ENCODE measurements around the gene DEFB124.
"Not testable (repeated sequence)": the region's sequence is repeated elsewhere in the genome, so short reads cannot be mapped to it uniquely, and the experiment has no call there.

DEFB124 gene

DNA sequence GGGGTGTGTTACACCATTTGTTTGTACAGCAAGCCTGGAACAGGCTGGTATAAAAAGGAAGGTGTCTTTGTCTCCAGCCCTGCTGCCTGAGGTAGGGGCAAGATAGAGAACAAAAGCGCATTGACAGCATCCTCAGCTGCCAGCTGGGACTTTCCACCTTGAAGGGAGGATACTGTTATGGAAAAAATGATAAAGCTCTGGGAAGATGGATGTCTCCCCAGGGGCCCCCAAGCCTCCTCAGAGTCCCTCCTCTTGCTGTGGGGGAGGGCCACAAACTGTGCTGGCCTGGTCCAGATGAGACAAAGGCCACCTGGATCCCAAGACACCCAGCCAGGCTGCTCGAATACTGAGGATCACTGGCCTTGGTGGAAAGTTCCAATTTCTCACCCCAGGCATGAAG is 13.2 kb upstream of the DEFB124 start:
- no peak for DNase-seq (ENCODE audit: low spot score)

DNA sequence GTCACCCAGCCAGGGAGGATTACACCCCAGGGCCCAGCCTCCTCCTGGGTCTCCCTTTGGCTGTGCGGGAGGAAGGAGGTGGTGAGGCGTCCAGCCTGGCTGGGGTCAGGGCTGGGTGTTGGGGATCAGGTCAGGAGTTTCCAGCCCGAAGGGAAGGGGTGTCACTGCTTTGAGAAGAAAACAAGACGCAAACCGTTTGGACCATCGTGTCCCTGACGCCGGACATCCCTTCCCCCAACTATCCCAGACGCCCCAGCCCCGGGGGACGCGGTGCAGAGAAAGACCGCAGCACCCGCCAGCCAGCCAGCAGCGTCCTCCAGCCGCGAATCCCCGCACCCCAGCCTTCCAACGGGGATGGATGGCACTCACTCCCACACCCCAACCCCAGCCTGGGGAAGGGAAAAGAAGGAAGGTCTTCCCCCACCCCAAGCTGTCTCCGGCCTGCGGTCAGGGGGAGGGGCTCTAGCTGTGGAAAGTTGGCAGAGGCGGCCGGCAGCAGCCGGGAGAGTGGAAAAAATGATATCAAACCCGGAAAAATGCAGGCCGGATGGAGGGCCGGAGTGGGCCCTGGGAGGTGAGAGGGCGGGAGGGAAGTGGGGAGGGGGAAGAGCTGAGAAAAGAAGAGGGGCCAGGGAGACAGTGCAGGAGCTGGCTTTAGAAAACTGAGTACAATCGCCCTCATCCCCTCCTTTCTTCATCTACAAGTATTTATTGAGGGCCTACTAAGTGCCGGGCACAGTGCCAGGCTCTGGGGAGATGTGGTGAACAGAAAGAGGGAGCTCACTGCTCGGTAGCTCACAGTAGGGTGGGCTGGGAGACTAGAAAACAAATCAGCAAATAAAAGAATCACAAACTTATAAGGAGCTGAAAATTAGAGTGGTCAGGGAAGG is 10.8 kb upstream of the DEFB124 start:
- no peak for DNase-seq (ENCODE audit: low spot score)

DNA sequence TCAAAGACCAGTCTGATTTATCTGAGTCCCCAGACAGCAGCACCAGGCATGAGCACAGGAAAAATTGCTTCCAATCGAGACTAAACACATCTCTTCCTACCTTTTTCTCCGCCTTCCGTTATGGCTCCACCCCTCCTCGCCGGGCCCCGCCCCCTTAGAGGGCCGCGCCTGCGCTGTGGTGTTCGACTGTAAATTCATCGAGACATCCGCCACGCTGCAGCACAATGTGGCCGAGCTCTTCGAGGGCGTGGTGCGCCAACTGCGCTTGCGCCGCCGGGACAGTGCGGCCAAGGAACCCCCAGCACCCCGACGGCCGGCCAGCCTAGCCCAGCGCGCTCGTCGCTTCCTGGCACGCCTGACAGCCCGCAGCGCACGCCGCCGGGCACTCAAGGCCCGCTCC is 9.1 kb upstream of the DEFB124 start:
- DNase-seq (ENCODE audit: low spot score), result peak; percentile 12

- DNase-seq (ENCODE audit: low spot score), result no peak
Measured at GRCh38 chr20:31476643-31477215, 1.8 kb upstream of the DEFB124 start.

GRCh38 chr20:31476294-31476585 is 1.3 kb upstream of the DEFB124 start:
- no peak for DNase-seq (ENCODE audit: low spot score)

DNA sequence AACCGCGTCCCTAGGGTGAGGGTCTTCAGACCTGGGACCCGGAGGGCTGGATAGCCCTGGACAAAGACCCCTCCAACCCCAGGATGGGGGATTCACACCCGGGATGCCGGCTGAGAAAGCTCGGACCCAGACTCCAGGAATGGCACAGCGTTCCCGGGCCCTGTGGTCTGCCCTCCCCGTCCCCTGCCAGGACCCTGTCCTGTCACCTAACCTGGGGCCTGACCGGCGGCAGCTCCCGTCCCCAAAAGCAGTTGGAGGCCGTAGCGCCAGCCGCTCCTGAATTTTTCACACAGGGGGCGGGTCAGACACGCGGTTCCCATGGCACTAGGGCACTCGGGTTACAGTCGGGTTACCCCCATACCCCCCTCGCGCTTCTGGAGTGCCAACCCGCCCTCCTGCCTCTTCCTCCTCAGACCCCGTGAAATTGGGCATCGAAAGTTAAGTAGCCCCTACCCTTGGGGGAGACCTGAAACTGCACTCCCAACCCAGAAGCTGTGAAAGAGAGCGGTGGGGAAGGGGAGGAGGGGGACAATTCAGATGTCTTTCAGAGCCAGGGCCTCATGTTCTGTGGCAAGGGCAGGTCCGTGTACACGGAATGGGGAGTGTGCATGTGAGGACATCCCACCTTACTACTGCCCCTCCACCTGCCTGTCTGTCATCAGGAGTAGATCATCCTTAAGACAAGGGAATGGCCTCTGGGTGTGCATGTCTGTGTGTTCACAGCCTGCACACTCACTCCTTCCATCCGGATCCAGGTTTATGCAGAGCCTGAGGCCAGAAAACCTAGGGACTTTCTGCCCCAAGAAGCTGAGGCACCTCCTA is 756 bp upstream of the DEFB124 start:
- DNase-seq (ENCODE audit: low spot score), result no peak

DNA sequence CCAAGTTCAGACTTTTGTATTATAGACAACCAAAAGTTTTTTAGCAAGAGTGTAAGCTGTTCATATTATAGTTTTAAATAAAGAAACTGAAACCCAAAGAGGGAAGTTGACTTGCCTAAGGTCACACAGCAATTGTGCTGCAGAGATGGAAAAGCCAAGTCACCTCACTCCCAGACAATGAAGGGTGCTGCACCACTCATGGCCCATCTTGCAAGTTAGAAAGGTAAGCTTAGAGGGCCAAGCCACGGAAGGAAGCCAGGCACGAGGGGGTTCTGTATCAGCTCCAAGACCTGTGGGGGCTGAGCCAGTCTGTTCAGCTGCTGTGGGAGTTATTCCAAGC is 860 bp downstream of the DEFB124 start:
- DNase-seq (ENCODE audit: low spot score), result peak; percentile 20

- no peak for DNase-seq (ENCODE audit: low spot score)
Measured at GRCh38 chr20:31473331-31474096, 1.4 kb downstream of the DEFB124 start.

DNA sequence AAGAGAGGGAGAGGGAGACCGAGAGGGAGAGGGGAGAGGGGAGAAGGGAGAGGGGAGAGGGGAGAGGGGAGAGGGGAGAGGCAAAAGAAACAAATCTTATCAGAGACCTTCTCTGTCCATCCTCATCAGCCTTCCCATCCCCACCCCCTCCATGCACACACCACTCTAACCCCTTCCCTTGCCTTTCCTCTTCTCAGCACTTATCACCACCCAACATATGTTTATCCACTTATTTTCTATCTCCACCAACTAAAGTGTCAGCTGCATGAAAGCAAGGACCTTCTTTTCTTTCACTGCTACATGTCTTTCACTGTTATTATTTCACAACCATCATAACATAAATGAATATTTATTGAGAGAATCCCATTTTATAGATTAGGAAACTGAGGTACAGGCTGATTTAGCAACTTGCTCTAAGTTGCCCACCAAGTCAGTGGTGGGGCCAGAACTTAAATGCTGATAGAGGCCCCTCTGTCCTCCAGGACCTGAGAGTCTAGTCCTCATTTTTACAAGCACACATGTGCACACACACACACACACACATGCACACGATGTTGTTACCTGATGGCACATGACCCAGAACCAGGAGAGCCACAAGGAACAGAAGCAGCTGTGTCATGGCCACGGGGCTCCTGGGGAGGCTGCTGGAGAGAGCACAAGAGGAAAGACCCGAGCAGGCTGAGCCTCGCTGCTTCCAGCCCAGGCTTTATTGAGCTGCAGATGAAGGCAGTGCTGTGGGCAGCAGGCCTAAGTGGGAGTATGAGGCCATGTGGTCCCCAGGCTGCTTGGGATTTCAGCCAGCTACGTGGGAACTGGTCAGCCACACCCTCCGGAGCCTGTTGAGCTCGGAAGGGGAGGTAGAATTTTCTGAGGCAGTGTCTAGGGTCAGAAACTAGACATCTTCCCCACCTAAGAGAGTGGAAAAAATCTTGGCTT is 2.3 kb downstream of the DEFB124 start:
- DNase-seq (ENCODE audit: low spot score), result no peak

DNA sequence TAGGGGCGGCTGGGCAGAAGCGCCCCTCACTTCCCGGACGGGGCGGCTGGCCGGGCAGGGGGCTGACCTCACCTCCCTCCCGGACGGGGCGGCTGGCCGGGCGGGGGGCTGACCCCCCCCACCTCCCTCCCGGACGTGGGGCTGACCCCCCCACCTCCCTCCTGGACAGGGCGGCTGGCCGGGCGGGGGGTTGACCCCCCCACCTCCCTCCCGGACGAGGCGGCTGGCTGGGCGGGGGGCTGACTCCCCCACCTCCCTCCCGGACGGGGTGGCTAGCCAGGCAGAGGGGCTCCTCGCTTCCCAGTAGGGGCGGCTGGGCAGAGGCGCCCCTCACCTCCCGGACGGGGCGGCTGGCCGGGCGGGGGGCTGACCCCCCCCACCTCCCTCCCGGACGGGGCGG is 4.0 kb downstream of the DEFB124 start:
- DNase-seq (ENCODE audit: low spot score), result not testable (repeated sequence)

DNA sequence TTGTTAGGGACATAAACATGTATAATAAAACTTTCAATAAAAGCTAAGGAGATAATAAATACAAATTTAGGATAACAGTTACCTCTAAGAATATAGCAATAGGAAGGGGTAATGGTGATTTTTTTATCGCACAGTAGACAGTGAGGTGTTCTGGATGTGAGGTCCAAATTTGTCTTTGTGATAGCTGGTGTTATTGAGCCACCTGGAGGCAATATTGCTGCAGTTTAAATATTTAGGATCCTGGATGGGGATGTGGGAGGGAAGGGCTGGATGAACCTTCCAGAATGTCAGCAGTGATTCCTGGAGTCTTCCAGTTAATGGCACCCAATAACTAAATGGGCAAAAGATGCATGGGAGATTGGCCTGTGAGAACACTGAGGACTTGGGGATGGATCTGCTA is 20.6 kb downstream of the DEFB124 start:
- no peak for DNase-seq (ENCODE audit: low spot score)

GRCh38 chr20:31452575-31452974 is 22.4 kb downstream of the DEFB124 start:
- DNase-seq (ENCODE audit: low spot score), result no peak

- DNase-seq (ENCODE audit: low spot score), result no peak
Measured at GRCh38 chr20:31449511-31450414, 25.2 kb downstream of the DEFB124 start.

DNA sequence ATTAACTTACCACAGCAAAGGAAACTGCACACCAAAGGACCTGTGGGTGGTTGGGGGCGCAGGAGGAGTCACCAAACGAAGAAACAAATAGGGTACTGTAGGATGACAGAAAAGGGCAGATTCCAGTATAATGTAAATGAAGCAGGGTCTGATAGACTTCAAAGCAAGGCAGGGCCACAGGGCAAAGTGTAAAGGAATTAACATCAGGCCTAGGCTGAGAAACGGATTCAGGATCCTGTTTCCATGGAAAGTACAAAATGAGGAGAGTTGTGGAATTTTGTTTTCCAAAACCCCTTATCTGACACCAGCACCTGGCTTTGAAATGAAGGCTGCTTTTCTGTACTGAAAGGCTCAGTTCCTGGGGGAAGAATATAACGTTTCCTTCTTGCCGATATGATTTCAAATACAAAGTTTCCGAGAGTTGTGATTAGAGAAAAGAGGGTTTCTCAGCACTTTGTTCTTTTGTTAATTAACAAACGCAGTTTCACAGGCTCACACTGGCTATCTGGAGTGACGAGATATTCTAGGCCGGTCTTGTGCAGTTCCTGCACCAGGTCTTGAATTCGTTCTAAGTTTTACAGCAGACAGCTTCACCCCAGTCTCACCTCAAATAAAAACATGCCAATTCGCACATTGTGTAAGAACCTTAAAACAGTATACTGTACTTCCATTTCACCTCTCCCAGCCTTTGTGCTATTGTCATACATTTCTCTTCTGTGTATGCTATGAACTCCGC is 28.7 kb downstream of the DEFB124 start:
- DNase-seq (ENCODE audit: low spot score), result no peak

DNA sequence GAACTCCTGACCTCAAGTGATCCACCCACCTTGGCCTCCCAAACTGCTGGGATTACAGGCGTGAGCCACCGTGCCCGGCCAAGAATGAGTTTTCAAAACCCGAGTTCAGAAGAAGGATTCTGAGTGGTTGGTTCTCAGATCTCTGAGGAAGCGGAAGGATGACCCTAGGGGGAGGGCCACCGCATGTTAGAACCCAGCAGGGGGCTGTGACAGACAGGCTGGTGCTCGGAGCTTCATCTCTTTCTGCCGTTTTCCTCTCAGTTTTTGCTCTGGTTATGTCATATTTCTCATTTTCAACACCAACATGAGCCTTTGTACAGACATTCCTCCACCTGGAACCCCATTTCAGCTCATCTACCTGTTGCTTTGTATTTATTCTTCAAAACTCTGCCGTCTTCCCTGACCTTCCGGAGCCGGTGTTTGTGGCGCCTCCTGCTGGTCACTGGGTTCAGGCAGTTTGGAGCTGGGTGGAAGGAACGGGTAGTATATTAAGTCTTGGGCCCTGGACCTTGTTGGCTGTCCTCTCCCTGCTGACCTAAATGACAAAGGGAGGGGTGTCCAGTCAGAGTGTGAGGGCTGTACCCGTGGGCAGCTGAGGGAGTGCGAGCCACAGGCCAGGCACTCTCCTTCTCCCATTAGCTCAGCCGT is 34.8 kb downstream of the DEFB124 start, which contains the start of gene DEFB123:
Gene DEFB123, plus strand, starts transcription at position 621 of the 648 bp plus-strand sequence. CDS start 67 bp downstream, outside the sequence.
- no peak for DNase-seq (ENCODE audit: low spot score)

DNA sequence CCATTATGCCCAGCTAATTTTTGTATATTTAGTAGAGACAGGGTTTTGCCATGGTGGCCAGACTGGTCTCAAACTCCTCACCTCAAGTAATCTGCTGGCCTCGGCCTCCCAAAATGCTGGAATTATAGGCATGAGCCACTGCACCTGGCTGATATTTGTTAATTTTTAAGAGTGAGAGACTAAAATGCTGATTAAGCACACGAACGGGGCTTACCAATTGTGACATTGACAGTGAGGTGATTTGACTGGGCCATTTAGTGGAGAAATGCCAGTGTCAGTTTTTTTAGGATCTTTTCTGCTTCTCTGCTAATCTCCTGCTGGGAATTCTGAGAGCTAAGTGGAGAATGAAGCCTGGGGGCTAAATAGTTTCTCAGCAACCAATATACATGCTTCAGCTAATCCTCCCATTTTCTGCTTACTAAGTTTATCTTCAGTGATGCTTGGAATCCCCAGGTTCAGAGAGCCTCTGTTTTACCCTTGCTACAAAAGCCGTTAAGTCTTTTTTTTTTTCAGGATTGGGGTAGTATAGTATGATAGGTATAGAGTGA is 44.3 kb downstream of the DEFB124 start:
- DNase-seq (ENCODE audit: low spot score), result no peak

GRCh38 chr20:31427576-31427975 is 47.4 kb downstream of the DEFB124 start:
- not testable (repeated sequence) for DNase-seq (ENCODE audit: low spot score)

- not testable (repeated sequence) for DNase-seq (ENCODE audit: low spot score)
Measured at GRCh38 chr20:31426891-31427551, 47.9 kb downstream of the DEFB124 start.
